Caco-2 (cell line): ENCODE measurements around the gene TP53I13. TPM values are rescaled to one million over a fixed set of nuclear protein-coding genes. Genes with fewer than 3 reads are reported as not detected.

Experiments
- BruUV-seq: library from RNA; stranded (reverse); fragments of 400-500 nt; replicated peaks from 2 replicates; lab custom pipeline; 2021; lab: Mats Ljungman, UMichigan
- CTCF ChIA-PET: fragments of 300-600 bp; sonication (Branson Sonifier 250); formaldehyde crosslinking; loops from one replicate; lab custom pipeline; 2022; ENCODE audit warnings: antibody characterized with exemption; lab: Charles Lee
- POLR2A ChIA-PET: fragments of 300-600 bp; sonication (Branson Sonifier 250); formaldehyde crosslinking; loops from one replicate; lab custom pipeline; 2022; ENCODE audit warnings: antibody characterized with exemption; lab: Charles Lee
- DNase-seq, 2 experiments: peaks; one replicate each; pipeline versions ENCODE4 v3.0.0 to v3.0.0-alpha.2; 2020 to 2022
- H3K27me3 ChIP-seq: replicated peaks from 2 replicates; pipeline ENCODE4 v1.6.0; 2011; ENCODE audit warnings: low read length; ENCODE audit not compliant: control insufficient read depth, insufficient read depth
- H3K36me3 ChIP-seq: 2 replicates; pipeline ENCODE4 v1.5.1; 2011; ENCODE audit warnings: low read length; ENCODE audit not compliant: control insufficient read depth, insufficient read depth
- H3K4me1 ChIP-seq: fragments of 250-450 bp; sonication (Bioruptor Pico); 2 replicates; pipeline ENCODE4 v1.5.1; 2020; ENCODE audit warnings: mild to moderate bottlenecking
- H3K4me3 ChIP-seq: 2 replicates; pipeline ENCODE4 v1.5.1; 2011; ENCODE audit warnings: low read depth, mild to moderate bottlenecking, control low read depth, low read length
- H3K9me3 ChIP-seq: fragments of 250-450 bp; sonication (Bioruptor Pico); 2 replicates; pipeline ENCODE4 v1.5.1; 2020; ENCODE audit warnings: mild to moderate bottlenecking, moderate library complexity
- H3K27ac Mint-ChIP-seq: one replicate; pipeline ENCODE4 v1.8.0; 2022; ENCODE audit warnings: mixed read lengths; ENCODE audit not compliant: unreplicated experiment
- H3K27me3 Mint-ChIP-seq: one replicate; pipeline ENCODE4 v1.8.0; 2022; ENCODE audit warnings: mixed read lengths; ENCODE audit not compliant: insufficient read depth, unreplicated experiment
- H3K36me3 Mint-ChIP-seq: one replicate; pipeline ENCODE4 v1.8.0; 2022; ENCODE audit warnings: mild to moderate bottlenecking, mixed read lengths; ENCODE audit not compliant: insufficient read depth, unreplicated experiment
- H3K4me1 Mint-ChIP-seq: one replicate; pipeline ENCODE4 v1.8.0; 2022; ENCODE audit warnings: low read depth, mixed read lengths; ENCODE audit not compliant: unreplicated experiment
- H3K4me3 Mint-ChIP-seq: one replicate; pipeline ENCODE4 v1.8.0; 2022; ENCODE audit warnings: mild to moderate bottlenecking, moderate library complexity, mixed read lengths; ENCODE audit not compliant: unreplicated experiment
- H3K9me3 Mint-ChIP-seq: one replicate; pipeline ENCODE4 v1.8.0; 2022; ENCODE audit warnings: mixed read lengths; ENCODE audit not compliant: unreplicated experiment
- CTCF ChIP-seq, 2 experiments: fragments of 200-600 bp in 1 of 2; IDR thresholded peaks; 1 replicate in 1 of 2; 2 replicates in 1 of 2; pipeline versions ENCODE4 v1.5.1 to v1.8.0; 2011 to 2022; ENCODE audit warnings: antibody characterized with exemption in 1 of 2, control low read depth in 1 of 2, inconsistent platforms in 1 of 2, low read depth in 1 of 2, low read length in 1 of 2, mild to moderate bottlenecking in 1 of 2, moderate library complexity in 1 of 2; ENCODE audit not compliant: insufficient read depth in 1 of 2, severe bottlenecking in 1 of 2, unreplicated experiment in 1 of 2
- intact Hi-C: fragments of 100-400 bp; cut with micrococcal nuclease; formaldehyde crosslinking; loops from one replicate; pipeline ENCODE4 v1.10.0; 2022; ENCODE audit not compliant: unreplicated experiment
- total RNA-seq: library from RNA; stranded (reverse); gene quantifications from 2 replicates; pipeline ENCODE4 v1.2.3, GENCODE V29; 2022

The TP53I13 gene
- total RNA-seq, 1 experiment from 2014 or later: 49.2 TPM

GRCh38 chr17:29546830-29547229, 21.7 kb upstream of the TP53I13 start:
- CTCF ChIA-PET: no interaction called here
- intact Hi-C loops: no loop called here
- BruUV-seq: no TSS peak

DNA sequence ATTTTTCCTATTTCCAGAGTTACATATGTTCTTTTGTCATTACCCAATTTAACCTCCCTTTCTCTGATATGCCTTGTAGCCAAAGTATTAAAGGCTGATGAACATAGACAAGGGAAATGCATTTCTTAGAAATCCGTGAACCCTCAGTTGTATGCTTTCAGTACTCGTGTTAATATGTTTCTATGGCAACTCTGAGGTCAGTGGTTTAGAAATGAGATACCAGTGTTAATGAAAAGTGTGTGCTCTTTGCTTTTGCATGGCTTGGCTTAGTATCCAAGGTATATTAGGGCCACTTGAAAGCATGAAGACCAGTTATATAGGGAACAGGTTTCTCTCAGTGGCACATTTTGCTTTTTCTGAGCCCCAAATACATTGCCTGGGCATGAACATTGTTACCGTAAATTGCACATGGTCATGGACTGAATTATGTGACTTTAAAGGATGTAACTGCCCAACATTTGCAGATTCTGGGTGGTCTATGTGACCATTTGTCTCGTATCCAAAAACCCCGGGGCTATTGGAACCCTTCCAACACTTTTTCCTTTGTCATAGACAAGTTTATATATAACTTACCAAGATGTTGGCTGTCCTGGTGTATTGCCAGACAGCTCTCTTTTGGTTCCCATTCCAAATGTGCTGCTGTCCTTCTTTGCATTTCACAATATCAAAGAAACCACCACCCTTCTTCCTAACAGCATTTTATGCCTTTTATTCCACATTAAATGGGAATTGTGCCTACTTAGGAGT, 19.2 kb upstream of the TP53I13 start:
- CTCF ChIA-PET: no interaction called here

More at GRCh38 chr17:29546830-29547229, 21.7 kb upstream of the TP53I13 start:
- no peak for DNase-seq
- no peaks in the 10 kb centered on the region for H3K4me1 Mint-ChIP-seq
- H3K27me3 ChIP-seq: no peaks in the 10 kb centered on the region
- H3K27ac Mint-ChIP-seq: no peak overlapping the region
- H3K36me3 Mint-ChIP-seq: peaks cover 52% of the 10 kb centered on the region
- H3K36me3 ChIP-seq: no peaks in the 10 kb centered on the region
- no peaks in the 10 kb centered on the region for H3K9me3 ChIP-seq
- no peaks in the 10 kb centered on the region for H3K4me1 ChIP-seq
- no peaks in the 10 kb centered on the region for H3K9me3 Mint-ChIP-seq
- no peak overlapping the region for H3K4me3 Mint-ChIP-seq
- POLR2A ChIA-PET: no interaction called here
- no peaks in the 10 kb centered on the region for H3K27me3 Mint-ChIP-seq
- H3K4me3 ChIP-seq: no peak overlapping the region
- TF ChIP-seq CTCF (IDR thresholded peaks at IDR 0.05; ENCODE audit: insufficient read depth in 1 of 2, low read depth in 1 of 2, low read length in 1 of 2, severe bottlenecking in 1 of 2, unreplicated experiment in 1 of 2): no peak

DNA sequence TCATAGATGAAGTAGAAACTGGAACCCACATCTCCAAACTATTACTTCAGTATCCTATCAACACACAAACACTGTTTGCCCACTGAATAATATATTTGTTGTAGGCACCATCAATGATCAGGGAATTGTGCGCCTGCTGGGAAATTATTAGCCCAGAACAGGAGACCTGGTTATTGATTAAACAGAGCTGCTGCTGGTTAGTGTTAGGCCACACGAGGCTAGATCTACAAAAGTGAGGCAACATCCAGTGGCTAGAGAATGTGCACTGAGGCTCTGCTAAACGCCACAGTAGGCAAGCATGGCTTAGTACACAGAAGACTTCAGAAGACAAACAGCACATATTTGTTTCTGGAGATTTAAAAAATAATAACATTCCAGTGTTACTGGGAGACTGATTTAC, 12.7 kb upstream of the TP53I13 start:
- no peak overlapping the region for H3K4me3 ChIP-seq
- Mint-ChIP-seq H3K27me3 (no peaks in the 10 kb centered on the region), H3K4me1 (peaks cover 17% of the 10 kb centered on the region), H3K9me3 (no peaks in the 10 kb centered on the region), H3K27ac (peak overlapping the region; percentile 76), H3K36me3 (peaks cover 25% of the 10 kb centered on the region), H3K4me3 (peak overlapping the region; percentile 22)
- BruUV-seq: no TSS peak
- peaks cover 33% of the 10 kb centered on the region for H3K4me1 ChIP-seq
- intact Hi-C loops: loop anchor here (1.0 kb wide), 1 partner anchor 10 kb away; no protein-coding TSS in a partner anchor
- peak; percentile 81 for DNase-seq
- no peaks in the 10 kb centered on the region for H3K27me3 ChIP-seq
- no peaks in the 10 kb centered on the region for H3K36me3 ChIP-seq
- ChIA-PET CTCF (interaction anchor here (0.6 to 2.3 kb wide), 9 partner anchors 10 to 312 kb away, joined by 3 to 13 read pairs (median 6); partner anchors contain the start of gene ABHD15), POLR2A (interaction anchor here (0.5 to 1.3 kb wide), 2 partner anchors 11 to 17 kb away, joined by 3 to 6 read pairs; partner anchors contain the start of gene ABHD15)
- no peak for TF ChIP-seq CTCF (IDR thresholded peaks at IDR 0.05; ENCODE audit: insufficient read depth in 1 of 2, low read depth in 1 of 2, low read length in 1 of 2, severe bottlenecking in 1 of 2, unreplicated experiment in 1 of 2)
- no peaks in the 10 kb centered on the region for H3K9me3 ChIP-seq

More for the DNA sequence above, 19.2 kb upstream of the TP53I13 start:
- H3K9me3 Mint-ChIP-seq: no peaks in the 10 kb centered on the region
- H3K36me3 ChIP-seq: no peaks in the 10 kb centered on the region
- TF ChIP-seq CTCF (IDR thresholded peaks at IDR 0.05; ENCODE audit: insufficient read depth in 1 of 2, low read depth in 1 of 2, low read length in 1 of 2, severe bottlenecking in 1 of 2, unreplicated experiment in 1 of 2): no peak
- H3K27me3 Mint-ChIP-seq: no peaks in the 10 kb centered on the region
- H3K4me3 Mint-ChIP-seq: no peak overlapping the region
- peaks cover 27% of the 10 kb centered on the region for H3K36me3 Mint-ChIP-seq
- no peaks in the 10 kb centered on the region for H3K4me1 Mint-ChIP-seq
- POLR2A ChIA-PET: no interaction called here
- no peaks in the 10 kb centered on the region for H3K27me3 ChIP-seq
- no peak for DNase-seq
- no peaks in the 10 kb centered on the region for H3K4me1 ChIP-seq
- intact Hi-C loops: no loop called here
- no TSS peak for BruUV-seq
- no peak overlapping the region for H3K27ac Mint-ChIP-seq
- H3K9me3 ChIP-seq: no peaks in the 10 kb centered on the region
- no peak overlapping the region for H3K4me3 ChIP-seq
